KMS-11 (cell line): Measurements from ENCODE around the gene ZFAND3.
A peak's percentile ranks its signal among the peaks of the same experiment; 100 is the strongest.

Experiments
- H2AFZ ChIP-seq: fragments of 200-600 bp; sonication (generic); 2 replicates; pipeline ENCODE4 v1.6.1; 2016; ENCODE audit warnings: antibody characterized with exemption, mixed run types, low read depth
- H3K27ac ChIP-seq: fragments of 200-600 bp; sonication (generic); 2 replicates; pipeline ENCODE4 v1.6.1; 2016; ENCODE audit warnings: mild to moderate bottlenecking, mixed run types
- H3K27me3 ChIP-seq: fragments of 200-600 bp; sonication (generic); 2 replicates; pipeline ENCODE4 v1.6.1; 2017; ENCODE audit warnings: mild to moderate bottlenecking, low read depth, mixed run types, moderate library complexity; ENCODE audit not compliant: insufficient read depth
- H3K36me3 ChIP-seq: fragments of 200-600 bp; sonication (generic); 2 replicates; pipeline ENCODE4 v1.6.1; 2017; ENCODE audit warnings: mild to moderate bottlenecking, mixed run types; ENCODE audit not compliant: insufficient read depth
- H3K4me1 ChIP-seq: fragments of 200-600 bp; sonication (generic); 2 replicates; pipeline ENCODE4 v1.6.1; 2016; ENCODE audit warnings: mild to moderate bottlenecking, low read depth, mixed run types; ENCODE audit not compliant: poor library complexity, severe bottlenecking
- H3K4me2 ChIP-seq: fragments of 200-600 bp; sonication (generic); 2 replicates; pipeline ENCODE4 v1.7.0; 2016; ENCODE audit warnings: mild to moderate bottlenecking, mixed run types
- H3K4me3 ChIP-seq: fragments of 200-600 bp; sonication (generic); IDR thresholded peaks from 2 replicates; pipeline ENCODE4 v1.6.1; 2017; ENCODE audit warnings: low read depth, low read length, mixed read lengths; ENCODE audit not compliant: insufficient read depth
- H3K79me2 ChIP-seq: fragments of 200-600 bp; sonication (generic); 2 replicates; pipeline ENCODE4 v1.6.1; 2016; ENCODE audit warnings: low read depth, mixed run types; ENCODE audit not compliant: insufficient read depth
- H3K9ac ChIP-seq: fragments of 200-600 bp; sonication (generic); 2 replicates; pipeline ENCODE4 v1.6.1; 2016; ENCODE audit warnings: mild to moderate bottlenecking, mixed run types
- H4K20me1 ChIP-seq: fragments of 200-600 bp; sonication (generic); 2 replicates; pipeline ENCODE4 v1.6.1; 2016; ENCODE audit warnings: mild to moderate bottlenecking, mixed run types; ENCODE audit not compliant: insufficient read depth
- TF ChIP-seq, protein P1 (sequence below): fragments of 200-600 bp; sonication (generic); conservative IDR thresholded peaks from 2 replicates; pipeline ENCODE4 v1.6.1; 2017; ENCODE audit warnings: low read depth, mild to moderate bottlenecking, antibody characterized with exemption, low read length, moderate library complexity, mixed read lengths

ZFAND3 gene

GRCh38 chr6:37787216-37787615 lies 32.3 kb upstream of the ZFAND3 start:
- no peaks in the 10 kb centered on the region for H3K27me3 ChIP-seq
- H3K9ac ChIP-seq, result no peak overlapping the region
- H3K36me3 ChIP-seq, result no peaks in the 10 kb centered on the region
- no peak overlapping the region for H3K4me3 ChIP-seq
- peaks cover 15% of the 10 kb centered on the region for H3K4me1 ChIP-seq
- no peaks in the 10 kb centered on the region for H4K20me1 ChIP-seq
- TF ChIP-seq, protein P1, sequence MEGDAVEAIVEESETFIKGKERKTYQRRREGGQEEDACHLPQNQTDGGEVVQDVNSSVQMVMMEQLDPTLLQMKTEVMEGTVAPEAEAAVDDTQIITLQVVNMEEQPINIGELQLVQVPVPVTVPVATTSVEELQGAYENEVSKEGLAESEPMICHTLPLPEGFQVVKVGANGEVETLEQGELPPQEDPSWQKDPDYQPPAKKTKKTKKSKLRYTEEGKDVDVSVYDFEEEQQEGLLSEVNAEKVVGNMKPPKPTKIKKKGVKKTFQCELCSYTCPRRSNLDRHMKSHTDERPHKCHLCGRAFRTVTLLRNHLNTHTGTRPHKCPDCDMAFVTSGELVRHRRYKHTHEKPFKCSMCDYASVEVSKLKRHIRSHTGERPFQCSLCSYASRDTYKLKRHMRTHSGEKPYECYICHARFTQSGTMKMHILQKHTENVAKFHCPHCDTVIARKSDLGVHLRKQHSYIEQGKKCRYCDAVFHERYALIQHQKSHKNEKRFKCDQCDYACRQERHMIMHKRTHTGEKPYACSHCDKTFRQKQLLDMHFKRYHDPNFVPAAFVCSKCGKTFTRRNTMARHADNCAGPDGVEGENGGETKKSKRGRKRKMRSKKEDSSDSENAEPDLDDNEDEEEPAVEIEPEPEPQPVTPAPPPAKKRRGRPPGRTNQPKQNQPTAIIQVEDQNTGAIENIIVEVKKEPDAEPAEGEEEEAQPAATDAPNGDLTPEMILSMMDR, result no peak
- no peak overlapping the region for H3K4me2 ChIP-seq
- no peak overlapping the region for H2AFZ ChIP-seq
- no peaks in the 10 kb centered on the region for H3K79me2 ChIP-seq
- no peak overlapping the region for H3K27ac ChIP-seq

- Histone ChIP-seq H3K4me2 (no peak overlapping the region), H3K36me3 (no peaks in the 10 kb centered on the region), H4K20me1 (no peaks in the 10 kb centered on the region), H3K9ac (no peak overlapping the region), H3K27ac (no peak overlapping the region), H3K27me3 (no peaks in the 10 kb centered on the region), H3K4me3 (no peak overlapping the region), H3K79me2 (no peaks in the 10 kb centered on the region), H3K4me1 (peaks cover 15% of the 10 kb centered on the region), H2AFZ (no peak overlapping the region)
- TF ChIP-seq, protein P1, result no peak
Measured at GRCh38 chr6:37788259-37788658, 31.3 kb upstream of the ZFAND3 start.

GRCh38 chr6:37791156-37791919 lies 28.2 kb upstream of the ZFAND3 start:
- H3K27ac ChIP-seq, result no peak overlapping the region
- no peak overlapping the region for H3K9ac ChIP-seq
- H3K4me3 ChIP-seq, result no peak overlapping the region
- no peaks in the 10 kb centered on the region for H3K36me3 ChIP-seq
- H4K20me1 ChIP-seq, result no peaks in the 10 kb centered on the region
- no peaks in the 10 kb centered on the region for H3K27me3 ChIP-seq
- H3K79me2 ChIP-seq, result no peaks in the 10 kb centered on the region
- H3K4me2 ChIP-seq, result peak overlapping the region; percentile 30; the same call in 1 of the 2 replicates
- TF ChIP-seq, protein P1, result peak; percentile 92
- H3K4me1 ChIP-seq, result peaks cover 15% of the 10 kb centered on the region
- peak overlapping the region; percentile 28; the same call in 1 of the 2 replicates for H2AFZ ChIP-seq

DNA sequence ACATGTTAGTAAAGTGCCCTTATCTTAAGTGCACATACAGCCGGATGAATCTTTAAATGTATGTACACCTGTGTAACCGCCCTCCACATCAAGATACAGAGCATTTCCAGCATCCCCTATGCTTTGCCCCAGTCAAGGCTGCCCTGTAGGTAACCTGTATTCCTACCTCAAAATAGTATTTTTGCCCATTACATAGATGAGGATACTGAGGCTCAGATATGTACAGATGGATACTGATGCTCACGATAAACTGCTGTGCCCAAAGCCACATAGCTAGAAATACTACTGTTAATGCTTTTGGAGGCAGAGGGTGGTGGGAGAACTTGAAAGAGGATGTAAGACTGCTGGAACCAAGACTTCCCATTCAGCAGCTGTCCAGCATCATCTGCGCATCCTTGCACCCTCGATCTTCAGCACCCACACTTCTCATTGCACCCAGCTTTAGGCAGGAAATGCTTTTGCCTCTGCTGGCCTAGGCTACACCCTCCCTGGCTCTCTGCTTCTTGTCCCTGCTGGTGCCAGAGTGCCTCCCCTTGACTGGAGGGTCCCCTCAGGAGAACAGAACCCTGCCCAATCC lies 27.0 kb upstream of the ZFAND3 start:
- Histone ChIP-seq H2AFZ (no peak overlapping the region), H3K4me3 (no peak overlapping the region), H3K9ac (no peak overlapping the region), H3K27me3 (no peaks in the 10 kb centered on the region), H3K79me2 (no peaks in the 10 kb centered on the region), H3K4me2 (no peak overlapping the region), H3K4me1 (peaks cover 15% of the 10 kb centered on the region), H4K20me1 (no peaks in the 10 kb centered on the region), H3K36me3 (no peaks in the 10 kb centered on the region), H3K27ac (no peak overlapping the region)
- TF ChIP-seq, protein P1, result no peak
